ENCODE measurements around the gene WDHD1. TPM values are rescaled to one million over a fixed set of nuclear protein-coding genes. Genes with fewer than 3 reads are reported as not detected.

WDHD1 gene
- polyA plus RNA-seq (2013): 10.4 and 11.4 TPM in 2 replicates

GRCh38 chr14:55026793-55027561 is at the start of gene WDHD1, which contains the start of gene SOCS4:
Gene WDHD1, minus strand, starts transcription at chr14:55027099. Its CDS starts 312 bp downstream, at chr14:55026787.
Gene SOCS4, plus strand, starts transcription at chr14:55027236. Its CDS starts 15,806 bp downstream, at chr14:55043042.
- Histone ChIP-seq H3K23ac (ENCODE audit: low read length) (no peak within 1 kb of the TSS), H3K4me3 (ENCODE audit: low read depth, low read length) (peak within 1 kb of the TSS; percentile 83), H2AK5ac (ENCODE audit: low read length) (no peak within 1 kb of the TSS), H3K18ac (ENCODE audit: low read length) (peak within 1 kb of the TSS; percentile 95), H3K4ac (ENCODE audit: low read depth, low read length) (peak within 1 kb of the TSS; percentile 75), H2BK12ac (ENCODE audit: low read length) (no peak within 1 kb of the TSS), H3K4me2 (ENCODE audit: low read length) (peak within 1 kb of the TSS; percentile 94), H2BK5ac (ENCODE audit: low read depth, low read length, poor library complexity) (peak within 1 kb of the TSS; percentile 84), H3K79me1 (ENCODE audit: low read length) (peaks cover 6% of the 10 kb centered on the region), H4K91ac (ENCODE audit: low read depth, low read length) (peak within 1 kb of the TSS; percentile 87), H4K12ac (ENCODE audit: low read depth, low read length) (peak within 1 kb of the TSS; percentile 89), H2BK120ac (ENCODE audit: insufficient read depth, low read length, poor library complexity) (peak within 1 kb of the TSS; percentile 88), H3K79me2 (ENCODE audit: control insufficient read depth, insufficient read depth, low read length, poor library complexity) (peaks cover 2% of the 10 kb centered on the region), H4K8ac (ENCODE audit: low read depth, low read length) (peak within 1 kb of the TSS; percentile 98), H3K4me1 (ENCODE audit: control insufficient read depth in 1 of 2, insufficient read depth in 2 of 2, low read length in 2 of 2) (peaks cover 0 to 2% of the 10 kb centered on the region in 2 experiments), H3K27me3 (ENCODE audit: insufficient read depth, low read length) (no peaks in the 10 kb centered on the region), H3K14ac (ENCODE audit: low read length) (peak within 1 kb of the TSS; percentile 90), H2AFZ (ENCODE audit: insufficient read depth, low read length, poor library complexity) (peak within 1 kb of the TSS; percentile 97), H3K36me3 (ENCODE audit: control insufficient read depth in 1 of 2, insufficient read depth in 2 of 2, low read length in 2 of 2) (no peaks in the 10 kb centered on the region), H3K9ac (ENCODE audit: low read length) (peak within 1 kb of the TSS; percentile 98), H3K9me3 (ENCODE audit: insufficient read depth, low read depth, low read length) (no peaks in the 10 kb centered on the region), H3K27ac (ENCODE audit: low read depth, low read length) (peak within 1 kb of the TSS; percentile 92)
- peak; percentile 93 to 98 for DNase-seq
- no CpG with 5 or more reads among the region's 56 CpGs for WGBS (ENCODE audit: extremely low coverage, insufficient coverage, insufficient read length)

- DNase-seq: no peak
- WGBS (ENCODE audit: extremely low coverage, insufficient coverage, insufficient read length): no CpG with 5 or more reads among the region's 3 CpGs
- Histone ChIP-seq H2AK5ac (ENCODE audit: low read length) (no peak overlapping the region), H3K4me2 (ENCODE audit: low read length) (no peak overlapping the region), H3K27ac (ENCODE audit: low read depth, low read length) (no peak overlapping the region), H2BK5ac (ENCODE audit: low read depth, low read length, poor library complexity) (no peak overlapping the region), H3K79me1 (ENCODE audit: low read length) (no peaks in the 10 kb centered on the region), H3K18ac (ENCODE audit: low read length) (no peak overlapping the region), H2AFZ (ENCODE audit: insufficient read depth, low read length, poor library complexity) (no peak overlapping the region), H3K9ac (ENCODE audit: low read length) (no peak overlapping the region), H3K4me1 (ENCODE audit: control insufficient read depth in 1 of 2, insufficient read depth in 2 of 2, low read length in 2 of 2) (peaks cover 5 to 9% of the 10 kb centered on the region in 2 experiments), H4K8ac (ENCODE audit: low read depth, low read length) (no peak overlapping the region), H3K23ac (ENCODE audit: low read length) (no peak overlapping the region), H3K14ac (ENCODE audit: low read length) (no peak overlapping the region), H3K36me3 (ENCODE audit: control insufficient read depth in 1 of 2, insufficient read depth in 2 of 2, low read length in 2 of 2) (no peaks in the 10 kb centered on the region), H2BK120ac (ENCODE audit: insufficient read depth, low read length, poor library complexity) (no peak overlapping the region), H3K9me3 (ENCODE audit: insufficient read depth, low read depth, low read length) (no peaks in the 10 kb centered on the region), H3K79me2 (ENCODE audit: control insufficient read depth, insufficient read depth, low read length, poor library complexity) (no peaks in the 10 kb centered on the region), H4K12ac (ENCODE audit: low read depth, low read length) (no peak overlapping the region), H2BK12ac (ENCODE audit: low read length) (no peak overlapping the region), H3K27me3 (ENCODE audit: insufficient read depth, low read length) (no peaks in the 10 kb centered on the region), H3K4me3 (ENCODE audit: low read depth, low read length) (no peak overlapping the region), H4K91ac (ENCODE audit: low read depth, low read length) (no peak overlapping the region), H3K4ac (ENCODE audit: low read depth, low read length) (no peak overlapping the region)
Observed at GRCh38 chr14:55075628-55076175, 48.8 kb upstream of the WDHD1 start.

DNA sequence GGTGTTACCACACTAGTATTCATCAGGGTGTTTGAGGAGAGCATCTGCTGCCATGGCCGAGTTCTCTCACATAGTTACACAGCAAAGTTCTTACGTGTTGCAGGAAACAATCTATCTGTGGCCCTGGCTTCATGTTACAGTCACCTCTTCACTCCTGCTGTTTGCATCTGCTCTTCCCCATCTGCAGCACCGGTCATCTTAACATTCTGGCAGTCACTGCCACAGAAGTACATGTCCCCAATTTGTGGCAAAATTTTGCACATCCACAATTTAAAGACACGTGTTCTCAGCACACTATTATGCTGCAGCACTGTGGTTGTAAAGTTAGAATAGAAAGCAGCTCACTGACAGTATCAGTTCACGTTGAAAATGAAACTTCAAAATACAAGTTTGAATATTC is 47.8 kb upstream of the WDHD1 start:
- no peak overlapping the region for H2BK12ac ChIP-seq (ENCODE audit: low read length)
- H3K18ac ChIP-seq (ENCODE audit: low read length): no peak overlapping the region
- H3K79me2 ChIP-seq (ENCODE audit: control insufficient read depth, insufficient read depth, low read length, poor library complexity): no peaks in the 10 kb centered on the region
- no peak overlapping the region for H3K4ac ChIP-seq (ENCODE audit: low read depth, low read length)
- H3K79me1 ChIP-seq (ENCODE audit: low read length): no peaks in the 10 kb centered on the region
- no peaks in the 10 kb centered on the region for H3K36me3 ChIP-seq (ENCODE audit: control insufficient read depth in 1 of 2, insufficient read depth in 2 of 2, low read length in 2 of 2)
- H2AFZ ChIP-seq (ENCODE audit: insufficient read depth, low read length, poor library complexity): no peak overlapping the region
- H2BK5ac ChIP-seq (ENCODE audit: low read depth, low read length, poor library complexity): no peak overlapping the region
- no peak overlapping the region for H3K27ac ChIP-seq (ENCODE audit: low read depth, low read length)
- H3K23ac ChIP-seq (ENCODE audit: low read length): no peak overlapping the region
- H3K9ac ChIP-seq (ENCODE audit: low read length): no peak overlapping the region
- H4K8ac ChIP-seq (ENCODE audit: low read depth, low read length): no peak overlapping the region
- H3K9me3 ChIP-seq (ENCODE audit: insufficient read depth, low read depth, low read length): no peaks in the 10 kb centered on the region
- H3K4me1 ChIP-seq (ENCODE audit: control insufficient read depth in 1 of 2, insufficient read depth in 2 of 2, low read length in 2 of 2): peaks cover 5 to 9% of the 10 kb centered on the region in 2 experiments
- no CpG with 5 or more reads among the region's 5 CpGs for WGBS (ENCODE audit: extremely low coverage, insufficient coverage, insufficient read length)
- H2BK120ac ChIP-seq (ENCODE audit: insufficient read depth, low read length, poor library complexity): no peak overlapping the region
- DNase-seq: no peak
- H3K4me3 ChIP-seq (ENCODE audit: low read depth, low read length): no peak overlapping the region
- H3K27me3 ChIP-seq (ENCODE audit: insufficient read depth, low read length): no peaks in the 10 kb centered on the region
- H3K14ac ChIP-seq (ENCODE audit: low read length): no peak overlapping the region
- no peak overlapping the region for H4K12ac ChIP-seq (ENCODE audit: low read depth, low read length)
- H4K91ac ChIP-seq (ENCODE audit: low read depth, low read length): no peak overlapping the region
- H2AK5ac ChIP-seq (ENCODE audit: low read length): no peak overlapping the region
- H3K4me2 ChIP-seq (ENCODE audit: low read length): no peak overlapping the region

GRCh38 chr14:55073856-55074255 is 47.0 kb upstream of the WDHD1 start:
- no peak overlapping the region for H4K12ac ChIP-seq (ENCODE audit: low read depth, low read length)
- H2AK5ac ChIP-seq (ENCODE audit: low read length): no peak overlapping the region
- H3K9ac ChIP-seq (ENCODE audit: low read length): no peak overlapping the region
- H3K4me1 ChIP-seq (ENCODE audit: control insufficient read depth in 1 of 2, insufficient read depth in 2 of 2, low read length in 2 of 2): peaks cover 5 to 9% of the 10 kb centered on the region in 2 experiments
- no peak overlapping the region for H2AFZ ChIP-seq (ENCODE audit: insufficient read depth, low read length, poor library complexity)
- no peaks in the 10 kb centered on the region for H3K79me1 ChIP-seq (ENCODE audit: low read length)
- no peak overlapping the region for H2BK120ac ChIP-seq (ENCODE audit: insufficient read depth, low read length, poor library complexity)
- H3K79me2 ChIP-seq (ENCODE audit: control insufficient read depth, insufficient read depth, low read length, poor library complexity): no peaks in the 10 kb centered on the region
- no peak overlapping the region for H3K18ac ChIP-seq (ENCODE audit: low read length)
- WGBS (ENCODE audit: extremely low coverage, insufficient coverage, insufficient read length): no CpG with 5 or more reads among the region's 2 CpGs
- H3K4ac ChIP-seq (ENCODE audit: low read depth, low read length): no peak overlapping the region
- no peak overlapping the region for H4K91ac ChIP-seq (ENCODE audit: low read depth, low read length)
- H3K23ac ChIP-seq (ENCODE audit: low read length): no peak overlapping the region
- H3K36me3 ChIP-seq (ENCODE audit: control insufficient read depth in 1 of 2, insufficient read depth in 2 of 2, low read length in 2 of 2): no peaks in the 10 kb centered on the region
- H2BK12ac ChIP-seq (ENCODE audit: low read length): no peak overlapping the region
- no peak overlapping the region for H3K14ac ChIP-seq (ENCODE audit: low read length)
- H3K4me3 ChIP-seq (ENCODE audit: low read depth, low read length): no peak overlapping the region
- H4K8ac ChIP-seq (ENCODE audit: low read depth, low read length): no peak overlapping the region
- H3K27me3 ChIP-seq (ENCODE audit: insufficient read depth, low read length): no peaks in the 10 kb centered on the region
- H2BK5ac ChIP-seq (ENCODE audit: low read depth, low read length, poor library complexity): no peak overlapping the region
- no peak for DNase-seq
- no peak overlapping the region for H3K27ac ChIP-seq (ENCODE audit: low read depth, low read length)
- H3K4me2 ChIP-seq (ENCODE audit: low read length): no peak overlapping the region
- H3K9me3 ChIP-seq (ENCODE audit: insufficient read depth, low read depth, low read length): no peaks in the 10 kb centered on the region
